ENCODE measurements around the gene SFT2D1.

Gene SFT2D1

GRCh38 chr6:166307082-166308032, 35.0 kb downstream of the SFT2D1 start:
- no peak for DNase-seq (ENCODE audit: low read depth, low spot score)

GRCh38 chr6:166306378-166307081, 35.8 kb downstream of the SFT2D1 start:
- no peak for DNase-seq (ENCODE audit: low read depth, low spot score)

GRCh38 chr6:166305562-166306117, 36.7 kb downstream of the SFT2D1 start:
- no peak for DNase-seq (ENCODE audit: low read depth, low spot score)

- DNase-seq (ENCODE audit: low read depth, low spot score) = no peak
Measured at GRCh38 chr6:166304106-166304505, 38.2 kb downstream of the SFT2D1 start.

- no peak for DNase-seq (ENCODE audit: low read depth, low spot score)
Measured at GRCh38 chr6:166301611-166302529, 40.5 kb downstream of the SFT2D1 start.

GRCh38 chr6:166300357-166300987, 41.9 kb downstream of the SFT2D1 start:
- DNase-seq (ENCODE audit: low read depth, low spot score) = no peak

- DNase-seq (ENCODE audit: low read depth, low spot score) = no peak
Measured at GRCh38 chr6:166297606-166298005, 44.7 kb downstream of the SFT2D1 start.

GRCh38 chr6:166296035-166296883, 46.1 kb downstream of the SFT2D1 start:
- DNase-seq (ENCODE audit: low read depth, low spot score) = no peak

- no peak for DNase-seq (ENCODE audit: low read depth, low spot score)
Measured at GRCh38 chr6:166293731-166294584, 48.4 kb downstream of the SFT2D1 start.

- no peak for DNase-seq (ENCODE audit: low read depth, low spot score)
Measured at GRCh38 chr6:166289207-166290060, 52.9 kb downstream of the SFT2D1 start.

- no peak for DNase-seq (ENCODE audit: low read depth, low spot score)
Measured at GRCh38 chr6:166286839-166287271, 55.5 kb downstream of the SFT2D1 start.

- no peak for DNase-seq (ENCODE audit: low read depth, low spot score)
Measured at GRCh38 chr6:166285233-166285632, 57.1 kb downstream of the SFT2D1 start.

- DNase-seq (ENCODE audit: low read depth, low spot score) = no peak
Measured at GRCh38 chr6:166284640-166285039, 57.7 kb downstream of the SFT2D1 start.

- no peak for DNase-seq (ENCODE audit: low read depth, low spot score)
Measured at GRCh38 chr6:166282394-166283032, 59.8 kb downstream of the SFT2D1 start.

GRCh38 chr6:166281104-166281503, 61.2 kb downstream of the SFT2D1 start:
- no peak for DNase-seq (ENCODE audit: low read depth, low spot score)

GRCh38 chr6:166279393-166279679, 63.0 kb downstream of the SFT2D1 start:
- no peak for DNase-seq (ENCODE audit: low read depth, low spot score)

GRCh38 chr6:166278579-166279392, 63.6 kb downstream of the SFT2D1 start:
- DNase-seq (ENCODE audit: low read depth, low spot score) = no peak
